ENCODE measurements around the gene KNDC1. TPM values are rescaled to one million over a fixed set of nuclear protein-coding genes. Genes with fewer than 3 reads are reported as not detected.

The KNDC1 gene
- total and polyA plus RNA-seq, 2 of the 4 experiments (the other 2 are of a cell fraction) = 0.18 to 1.1 TPM

GRCh38 chr10:133129071-133129858 lies 30.8 kb upstream of the KNDC1 start (continued):
- no peak for TF ChIP-seq FOS (IDR thresholded peaks at IDR 0.05; ENCODE audit: low read depth, low read length)

- TF ChIP-seq MAZ (IDR thresholded peaks at IDR 0.05; ENCODE audit: borderline replicate concordance, low read depth, low read length) = no peak
- TF ChIP-seq MAFK (IDR thresholded peaks at IDR 0.05; ENCODE audit: low read depth, low read length) = no peak
- TF ChIP-seq MXI1 (IDR thresholded peaks at IDR 0.05; ENCODE audit: borderline replicate concordance, low read depth, low read length) = no peak
- TF ChIP-seq NFE2L2 (IDR thresholded peaks at IDR 0.05; ENCODE audit: low read depth, low read length) = no peak
- no peak for TF ChIP-seq RFX5 (IDR thresholded peaks at IDR 0.05; ENCODE audit: low read depth, low read length)
- no peak for TF ChIP-seq SMC3 (IDR thresholded peaks at IDR 0.05; ENCODE audit: low read depth, low read length)
- ChIA-PET POLR2A (ENCODE audit: unreplicated experiment) (no interaction called here), CTCF (no interaction called here)
- dilution Hi-C loops (cut with HindIII; ENCODE audit: low sequenced_read_pairs, unreplicated experiment) = no loop called here
- H3K56ac ChIP-seq (ENCODE audit: extremely low read depth, insufficient read depth, low read length) = no peak overlapping the region
- H3K18ac ChIP-seq (ENCODE audit: low read depth, low read length) = no peak overlapping the region
- no peaks in the 10 kb centered on the region for H3K4me1 ChIP-seq (ENCODE audit: control insufficient read depth, insufficient read depth, low read length)
- no peak overlapping the region for H2AK5ac ChIP-seq (ENCODE audit: low read depth, low read length)
- no peak overlapping the region for H2BK120ac ChIP-seq (ENCODE audit: low read depth, low read length)
- no peak overlapping the region for H2BK15ac ChIP-seq (ENCODE audit: low read depth, low read length)
- no peak overlapping the region for H3K23ac ChIP-seq (ENCODE audit: low read depth, low read length)
- no peak overlapping the region for H2BK5ac ChIP-seq (ENCODE audit: low read depth, low read length, poor library complexity, severe bottlenecking)
- H4K5ac ChIP-seq (ENCODE audit: low read depth, low read length) = no peak overlapping the region
- no peak overlapping the region for H3K9ac ChIP-seq (ENCODE audit: low read depth, low read length)
- no peak overlapping the region for H2AK9ac ChIP-seq (replicated peaks; ENCODE audit: low read depth, low read length, poor library complexity)
- DNase-seq (no peak), ATAC-seq (ENCODE audit: low read depth) (no peak)
- H2AFZ ChIP-seq (replicated peaks; ENCODE audit: low read length, poor library complexity) = peak overlapping the region; percentile 43
- H3K79me1 ChIP-seq (ENCODE audit: low read depth in 1 of 2, low read length in 2 of 2) = no peaks in the 10 kb centered on the region
- H2BK20ac ChIP-seq (ENCODE audit: low read depth, low read length) = no peak overlapping the region
- intact Hi-C loops (cut with micrococcal nuclease) = no loop called here
- H4K91ac ChIP-seq (ENCODE audit: insufficient read depth, low read depth, low read length) = no peak overlapping the region
- no peak overlapping the region for H3K27ac ChIP-seq (ENCODE audit: insufficient read depth, low read length)
- H3K27me3 ChIP-seq (ENCODE audit: control insufficient read depth, insufficient read depth, low read length) = peaks cover 2% of the 10 kb centered on the region; the same call in 1 of the 2 replicates
- H3K4me3 ChIP-seq (ENCODE audit: insufficient read depth, low read depth, low read length) = no peak overlapping the region
- no peak overlapping the region for H3K4me2 ChIP-seq (ENCODE audit: low read depth, low read length)
- peaks cover 1% of the 10 kb centered on the region; the same call in 1 of the 2 replicates for H3K9me3 ChIP-seq (ENCODE audit: control insufficient read depth, insufficient read depth, low read length)
- H3K36me3 ChIP-seq (ENCODE audit: control insufficient read depth, insufficient read depth, low read length) = no peaks in the 10 kb centered on the region
- H4K20me1 ChIP-seq (ENCODE audit: insufficient read depth, low read length) = no peaks in the 10 kb centered on the region
- no peak overlapping the region for H3K14ac ChIP-seq (replicated peaks; ENCODE audit: low read depth, low read length)
- BruUV-seq (replicated peaks) = no TSS peak
- in situ Hi-C loops (cut with MboI; ENCODE audit: low sequenced_read_pairs) = loop anchor here (25.0 kb wide), 1 partner anchor 468 kb away; no protein-coding TSS in a partner anchor
- H3K9me1 ChIP-seq (ENCODE audit: insufficient read depth, low read length) = no peaks in the 10 kb centered on the region
- 51% methylated on average over 11 of the region's 20 CpGs; no CpG with 5 or more reads in 1 of the 2 experiments for WGBS, 2 experiments (ENCODE audit: extremely low coverage in 2 of 2, insufficient read length in 1 of 2)
- no peak overlapping the region for H4K8ac ChIP-seq (ENCODE audit: low read depth in 2 of 2, low read length in 2 of 2)
- no peak overlapping the region for H3K4ac ChIP-seq (ENCODE audit: low read depth, low read length)
Measured at GRCh38 chr10:133129859-133130495, 30.0 kb upstream of the KNDC1 start.
